Fibroblast of skin of left biceps (primary cell): ENCODE measurements around the gene GALNTL6.
"Not testable (repeated sequence)": the region's sequence is repeated elsewhere in the genome, so short reads cannot be mapped to it uniquely, and the experiment has no call there.

Experiments
- DNase-seq, 2 experiments: peaks; one replicate each; pipeline ENCODE4 v3.0.0-alpha.2; 2013; ENCODE audit warnings: low read depth in 2 of 2

The GALNTL6 gene

GRCh38 chr4:172938072-172938829 lies 1125.0 kb downstream of the GALNTL6 start:
- DNase-seq: no peak

- DNase-seq: no peak
Measured at GRCh38 chr4:172938870-172939269, 1125.7 kb downstream of the GALNTL6 start.

- DNase-seq: no peak
Measured at GRCh38 chr4:172942840-172943239, 1129.6 kb downstream of the GALNTL6 start.

- no peak for DNase-seq
Measured at GRCh38 chr4:172945611-172946010, 1132.4 kb downstream of the GALNTL6 start.

GRCh38 chr4:172946503-172946902 lies 1133.3 kb downstream of the GALNTL6 start:
- DNase-seq: no peak

GRCh38 chr4:172947594-172947993 lies 1134.4 kb downstream of the GALNTL6 start:
- no peak for DNase-seq

GRCh38 chr4:172950990-172951389 lies 1137.8 kb downstream of the GALNTL6 start:
- DNase-seq: no peak

GRCh38 chr4:172951679-172952451 lies 1138.7 kb downstream of the GALNTL6 start:
- DNase-seq: no peak

- no peak for DNase-seq
Measured at GRCh38 chr4:172953896-172954568, 1140.8 kb downstream of the GALNTL6 start.

- not testable (repeated sequence) for DNase-seq
Measured at GRCh38 chr4:172956340-172956739, 1143.1 kb downstream of the GALNTL6 start.

GRCh38 chr4:172957216-172957615 lies 1144.0 kb downstream of the GALNTL6 start:
- DNase-seq: no peak

GRCh38 chr4:172962564-172963353 lies 1149.6 kb downstream of the GALNTL6 start:
- DNase-seq: no peak

- no peak for DNase-seq
Measured at GRCh38 chr4:172963498-172964294, 1150.5 kb downstream of the GALNTL6 start.

- DNase-seq: not testable (repeated sequence)
Measured at GRCh38 chr4:172970189-172970588, 1157.0 kb downstream of the GALNTL6 start.

GRCh38 chr4:172974586-172974985 lies 1161.4 kb downstream of the GALNTL6 start:
- DNase-seq: no peak

GRCh38 chr4:172975651-172976229 lies 1162.5 kb downstream of the GALNTL6 start:
- DNase-seq: no peak

- DNase-seq: not testable (repeated sequence)
Measured at GRCh38 chr4:172977491-172978041, 1164.4 kb downstream of the GALNTL6 start.

GRCh38 chr4:172978848-172979247 lies 1165.6 kb downstream of the GALNTL6 start:
- DNase-seq: no peak

GRCh38 chr4:172979332-172979731 lies 1166.1 kb downstream of the GALNTL6 start:
- no peak for DNase-seq

- no peak for DNase-seq
Measured at GRCh38 chr4:172980219-172980618, 1167.0 kb downstream of the GALNTL6 start.
